ENCODE measurements around the gene C5orf52. TPM values are rescaled to one million over a fixed set of nuclear protein-coding genes. Genes with fewer than 3 reads are reported as not detected.
A peak's percentile ranks its signal among the peaks of the same experiment; 100 is the strongest.

Gene C5orf52
- total and polyA plus RNA-seq, 2 donors (not counting 3 experiments of a cell fraction or from before 2014, with no cell fraction given): not detected

GRCh38 chr5:157649101-157649500 lies 22.2 kb upstream of the C5orf52 start:
- Histone ChIP-seq H3K4me2 (ENCODE audit: insufficient read depth, low read length) (no peak overlapping the region), H3K4me3 (replicated peaks in 1 of 3; ENCODE audit: insufficient read depth in 1 of 3, low read depth in 1 of 3, low read length in 3 of 3) (no peak overlapping the region), H3K79me2 (ENCODE audit: control insufficient read depth, insufficient read depth, low read length) (no peaks in the 10 kb centered on the region), H3K9me3 (replicated peaks; ENCODE audit: control insufficient read depth, insufficient read depth, low read length) (no peaks in the 10 kb centered on the region), H3K4me1 (ENCODE audit: control insufficient read depth, extremely low read depth, insufficient read depth, low read length) (no peaks in the 10 kb centered on the region), H3K9ac (replicated peaks; ENCODE audit: extremely low read depth, insufficient read depth, low read length) (no peak overlapping the region), H3K9me1 (replicated peaks; ENCODE audit: control insufficient read depth, extremely low read depth, insufficient read depth, low read length) (no peaks in the 10 kb centered on the region), H3K27ac (ENCODE audit: insufficient read depth, low read depth, low read length) (no peak overlapping the region), H3K36me3 (ENCODE audit: control insufficient read depth in 2 of 2, extremely low read depth in 1 of 2, insufficient read depth in 2 of 2, low read length in 2 of 2) (no peaks in the 10 kb centered on the region), H2AFZ (ENCODE audit: low read depth, low read length) (no peak overlapping the region), H3K27me3 (ENCODE audit: control insufficient read depth in 2 of 2, insufficient read depth in 2 of 2, low read length in 2 of 2) (no peaks in the 10 kb centered on the region), H4K20me1 (replicated peaks; ENCODE audit: control insufficient read depth, extremely low read depth, insufficient read depth, low read length) (no peaks in the 10 kb centered on the region)
- no TSS peak for BruUV-seq (replicated peaks)
- CTCF ChIA-PET: interaction anchor here (1.4 kb wide), 1 partner anchor 94 kb away, joined by 3 read pairs; the partner anchor contains the start of gene LSM11
- no peak for TF ChIP-seq CTCF (IDR thresholded peaks at IDR 0.05; ENCODE audit: extremely low read depth in 1 of 2, insufficient read depth in 1 of 2, low read depth in 1 of 2, low read length in 2 of 2)
- no peak for TF ChIP-seq MAX (IDR thresholded peaks at IDR 0.05; ENCODE audit: insufficient read depth, insufficient read length)
- intact Hi-C loops (cut with micrococcal nuclease) (no loop called here), dilution Hi-C loops (cut with MboI; ENCODE audit: extremely low pct_ligation_motif_present, low sequenced_read_pairs) (no loop called here)
- DNase-seq (ENCODE audit: low read depth, low spot score): no peak
- FAIRE-seq: no peak
- POLR2A ChIA-PET: no interaction called here

- no peaks in the 10 kb centered on the region for H3K9me1 ChIP-seq (replicated peaks; ENCODE audit: control insufficient read depth, extremely low read depth, insufficient read depth, low read length)
- ChIA-PET POLR2A (no interaction called here), CTCF (interaction anchor here (0.6 to 1.2 kb wide), 7 partner anchors 18 to 93 kb away, joined by 3 to 6 read pairs (median 4); partner anchors contain the start of gene LSM11)
- no peaks in the 10 kb centered on the region for H4K20me1 ChIP-seq (replicated peaks; ENCODE audit: control insufficient read depth, extremely low read depth, insufficient read depth, low read length)
- H3K4me3 ChIP-seq (replicated peaks in 1 of 3; ENCODE audit: insufficient read depth in 1 of 3, low read depth in 1 of 3, low read length in 3 of 3): no peak overlapping the region
- no peaks in the 10 kb centered on the region for H3K27me3 ChIP-seq (ENCODE audit: control insufficient read depth in 2 of 2, insufficient read depth in 2 of 2, low read length in 2 of 2)
- no peak overlapping the region for H3K27ac ChIP-seq (ENCODE audit: insufficient read depth, low read depth, low read length)
- no TSS peak for BruUV-seq (replicated peaks)
- H3K4me2 ChIP-seq (ENCODE audit: insufficient read depth, low read length): no peak overlapping the region
- H3K9me3 ChIP-seq (replicated peaks; ENCODE audit: control insufficient read depth, insufficient read depth, low read length): no peaks in the 10 kb centered on the region
- no peaks in the 10 kb centered on the region for H3K4me1 ChIP-seq (ENCODE audit: control insufficient read depth, extremely low read depth, insufficient read depth, low read length)
- TF ChIP-seq MYC (IDR thresholded peaks at IDR 0.05; ENCODE audit: low read depth, low read length): no peak
- TF ChIP-seq MAX (IDR thresholded peaks at IDR 0.05; ENCODE audit: insufficient read depth, insufficient read length): no peak
- no peak for TF ChIP-seq EZH2 (IDR thresholded peaks at IDR 0.05; ENCODE audit: borderline replicate concordance, low read depth, low read length, severe bottlenecking)
- TF ChIP-seq POLR2A (IDR thresholded peaks at IDR 0.05; ENCODE audit: low read depth, low read length): no peak
- TF ChIP-seq FOS (IDR thresholded peaks at IDR 0.05; ENCODE audit: borderline replicate concordance, insufficient read depth, low read length): no peak
- no peak for TF ChIP-seq GATA2 (IDR thresholded peaks at IDR 0.05; ENCODE audit: insufficient read depth, insufficient read length, low read depth, low read length)
- TF ChIP-seq CTCF (IDR thresholded peaks at IDR 0.05; ENCODE audit: extremely low read depth in 1 of 2, insufficient read depth in 1 of 2, low read depth in 1 of 2, low read length in 2 of 2): no peak
- no peak for TF ChIP-seq JUN (IDR thresholded peaks at IDR 0.05; ENCODE audit: borderline replicate concordance, insufficient read depth, insufficient read length, low read depth)
- no peak for TF ChIP-seq POLR2AphosphoS5 (IDR thresholded peaks at IDR 0.05; ENCODE audit: insufficient read depth, low read depth, low read length)
- no peaks in the 10 kb centered on the region for H3K36me3 ChIP-seq (ENCODE audit: control insufficient read depth in 2 of 2, extremely low read depth in 1 of 2, insufficient read depth in 2 of 2, low read length in 2 of 2)
- no peaks in the 10 kb centered on the region for H3K79me2 ChIP-seq (ENCODE audit: control insufficient read depth, insufficient read depth, low read length)
- FAIRE-seq (no peak), DNase-seq (ENCODE audit: low read depth, low spot score) (no peak)
- no peak overlapping the region for H3K9ac ChIP-seq (replicated peaks; ENCODE audit: extremely low read depth, insufficient read depth, low read length)
- dilution Hi-C loops (cut with MboI; ENCODE audit: extremely low pct_ligation_motif_present, low sequenced_read_pairs): no loop called here
- intact Hi-C loops (cut with micrococcal nuclease): loop anchor here (1.0 to 5.0 kb wide), 2 partner anchors 92 to 139 kb away; partner anchors contain the start of gene LSM11
- peak overlapping the region; percentile 97 for H2AFZ ChIP-seq (ENCODE audit: low read depth, low read length)
These were observed 20.2 kb upstream of the C5orf52 start for GRCh38 chr5:157650991-157651611.
